ENCODE results near the gene ADRA2A. TPM values are rescaled to one million over a fixed set of nuclear protein-coding genes. Genes with fewer than 3 reads are reported as not detected.

The ADRA2A gene
- total RNA-seq, 1 experiment from 2014 or later, result not detected

- no peak for DNase-seq (ENCODE audit: low spot score)
Observed at GRCh38 chr10:111083222-111084095, 6.6 kb downstream of the ADRA2A start.

GRCh38 chr10:111084366-111085255 lies 7.8 kb downstream of the ADRA2A start:
- DNase-seq (ENCODE audit: low spot score), result no peak

GRCh38 chr10:111085690-111086353 lies 9.0 kb downstream of the ADRA2A start:
- no peak for DNase-seq (ENCODE audit: low spot score)

DNA sequence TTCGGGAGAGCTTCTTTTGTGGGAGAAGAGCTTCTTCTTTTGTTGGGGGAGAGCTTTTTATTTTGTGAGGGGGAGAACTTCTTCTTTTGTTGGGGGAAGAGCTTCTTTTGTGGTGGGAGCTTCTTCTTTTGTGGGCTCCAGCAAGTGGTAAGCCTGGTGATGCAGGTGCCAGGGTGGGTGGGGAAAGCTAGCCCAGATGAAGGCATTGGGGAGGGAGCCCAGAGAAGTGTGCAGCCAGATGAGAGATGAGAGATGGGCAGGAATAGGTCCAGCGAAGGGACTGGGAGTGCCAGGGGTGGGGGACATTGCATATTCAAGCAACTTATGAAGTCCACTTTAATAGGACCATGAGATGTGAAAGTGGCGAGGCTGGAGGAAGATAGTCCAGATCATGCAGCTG lies 9.7 kb downstream of the ADRA2A start:
- DNase-seq (ENCODE audit: low spot score), result no peak

DNA sequence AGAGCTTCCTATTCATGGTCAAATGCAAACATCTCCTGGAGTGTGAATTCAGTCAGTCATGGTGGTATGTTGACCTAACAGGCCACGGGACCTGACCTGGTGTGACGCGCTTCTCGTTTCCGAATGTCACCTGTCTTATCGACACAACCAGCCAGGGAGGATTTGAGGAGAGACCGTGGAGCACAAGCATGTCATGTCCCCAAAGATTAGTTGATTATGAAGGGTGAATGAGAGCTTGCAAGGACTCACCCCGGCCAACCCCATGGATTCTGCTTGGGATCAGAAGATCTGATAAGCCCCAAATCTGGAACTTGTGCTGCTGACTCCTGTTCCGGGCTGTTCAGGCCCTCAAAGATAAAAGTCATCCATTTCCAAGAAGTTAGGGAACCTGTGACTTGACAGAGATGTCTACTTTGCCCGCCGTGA lies 10.5 kb downstream of the ADRA2A start:
- DNase-seq (ENCODE audit: low spot score), result no peak

DNA sequence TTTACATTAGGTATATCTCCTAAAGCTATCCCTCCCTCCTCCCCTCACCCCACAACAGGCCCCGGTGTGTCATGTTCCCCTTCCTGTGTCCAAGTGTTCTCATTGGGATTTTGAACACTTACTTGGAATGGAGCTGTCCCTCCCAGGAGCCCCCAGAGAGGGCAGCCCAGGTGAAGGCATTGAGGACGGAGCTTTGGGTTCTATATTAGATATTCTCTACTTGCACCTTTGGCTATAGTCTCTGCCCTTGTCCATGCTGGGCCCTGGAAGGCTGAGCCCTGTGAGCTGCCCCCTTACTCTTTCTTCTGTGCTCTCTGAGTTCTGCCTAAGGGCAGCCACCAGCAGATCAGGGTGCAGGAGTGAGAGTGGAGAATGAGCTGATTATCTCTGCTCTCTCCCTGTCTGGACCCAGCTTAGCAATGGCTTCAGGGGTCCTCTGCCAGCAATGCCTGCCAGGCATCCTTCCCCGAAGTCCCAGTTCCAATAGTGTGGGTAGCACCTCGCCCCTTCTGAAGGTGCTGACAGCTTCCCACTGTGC lies 11.2 kb downstream of the ADRA2A start:
- no peak for DNase-seq (ENCODE audit: low spot score)

DNA sequence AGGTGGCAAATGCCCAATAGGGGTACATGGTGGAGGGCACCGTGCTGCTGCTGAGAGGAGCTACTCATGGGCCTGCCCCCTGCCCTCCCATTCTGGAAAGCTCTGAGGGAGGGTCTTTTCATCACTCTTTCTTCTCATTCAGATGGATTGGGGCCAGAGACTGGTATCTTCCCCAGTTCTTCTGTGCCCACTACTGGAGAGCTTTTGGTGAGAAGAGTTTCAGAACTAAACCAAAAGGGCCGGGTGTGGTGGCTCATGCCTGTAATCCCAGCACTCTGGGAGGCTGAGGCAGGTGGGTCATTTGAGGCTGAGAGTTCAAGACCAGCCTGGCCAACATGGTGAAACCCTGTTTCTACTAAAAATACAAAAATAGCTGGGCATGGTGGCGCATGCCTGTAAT lies 12.5 kb downstream of the ADRA2A start:
- DNase-seq (ENCODE audit: low spot score), result no peak

GRCh38 chr10:111091833-111092232 lies 15.0 kb downstream of the ADRA2A start:
- DNase-seq (ENCODE audit: low spot score), result no peak

GRCh38 chr10:111093741-111094380 lies 17.0 kb downstream of the ADRA2A start:
- DNase-seq (ENCODE audit: low spot score), result peak; percentile 30

- no peak for DNase-seq (ENCODE audit: low spot score)
Observed at GRCh38 chr10:111098679-111099437, 22.0 kb downstream of the ADRA2A start.

DNA sequence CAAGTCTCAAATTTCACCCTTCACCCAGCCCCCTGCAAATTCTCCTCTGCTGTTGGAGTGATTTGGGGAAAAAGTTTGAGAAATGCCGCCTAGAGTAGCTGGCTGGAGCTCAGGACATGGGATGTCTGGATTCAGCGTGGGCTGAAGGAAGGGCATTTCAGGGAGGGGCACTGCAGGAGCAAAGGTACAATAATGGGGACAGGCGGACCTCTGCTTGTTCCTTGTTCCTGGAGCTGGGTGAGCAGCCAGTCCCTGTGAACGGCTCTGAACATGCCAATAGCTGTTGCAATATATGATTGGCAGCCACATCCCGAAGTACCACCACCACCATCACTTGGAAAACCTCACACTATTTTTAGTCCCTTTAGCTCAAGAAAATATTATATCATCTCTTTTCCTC lies 23.4 kb downstream of the ADRA2A start:
- no peak for DNase-seq (ENCODE audit: low spot score)

- no peak for DNase-seq (ENCODE audit: low spot score)
Observed at GRCh38 chr10:111101796-111102195, 25.0 kb downstream of the ADRA2A start.

GRCh38 chr10:111102359-111102837 lies 25.6 kb downstream of the ADRA2A start:
- no peak for DNase-seq (ENCODE audit: low spot score)

GRCh38 chr10:111103196-111103840 lies 26.5 kb downstream of the ADRA2A start:
- DNase-seq (ENCODE audit: low spot score), result no peak

DNA sequence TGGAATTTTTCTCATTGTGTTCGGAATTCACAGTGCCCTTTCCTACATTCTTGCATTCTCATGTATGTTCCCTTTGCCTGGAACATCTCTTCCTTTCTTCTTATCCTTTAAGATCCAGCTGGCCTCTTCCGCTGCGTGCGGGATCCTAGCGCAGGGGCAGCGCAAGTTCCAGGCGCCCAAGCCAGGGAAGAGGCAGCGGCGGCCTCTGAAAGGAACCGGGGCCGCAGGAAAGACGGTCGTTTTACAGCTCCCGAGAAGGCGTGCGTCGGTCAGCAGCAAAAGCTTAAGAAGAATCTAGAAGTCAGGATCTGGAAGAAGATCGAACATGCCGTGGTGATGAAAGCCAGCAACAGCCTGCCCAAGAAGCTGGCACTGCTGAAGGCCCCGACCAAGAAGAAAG lies 28.0 kb downstream of the ADRA2A start:
- no peak for DNase-seq (ENCODE audit: low spot score)

GRCh38 chr10:111106081-111106480 lies 29.3 kb downstream of the ADRA2A start:
- DNase-seq (ENCODE audit: low spot score), result no peak

GRCh38 chr10:111107023-111107422 lies 30.2 kb downstream of the ADRA2A start:
- no peak for DNase-seq (ENCODE audit: low spot score)

DNA sequence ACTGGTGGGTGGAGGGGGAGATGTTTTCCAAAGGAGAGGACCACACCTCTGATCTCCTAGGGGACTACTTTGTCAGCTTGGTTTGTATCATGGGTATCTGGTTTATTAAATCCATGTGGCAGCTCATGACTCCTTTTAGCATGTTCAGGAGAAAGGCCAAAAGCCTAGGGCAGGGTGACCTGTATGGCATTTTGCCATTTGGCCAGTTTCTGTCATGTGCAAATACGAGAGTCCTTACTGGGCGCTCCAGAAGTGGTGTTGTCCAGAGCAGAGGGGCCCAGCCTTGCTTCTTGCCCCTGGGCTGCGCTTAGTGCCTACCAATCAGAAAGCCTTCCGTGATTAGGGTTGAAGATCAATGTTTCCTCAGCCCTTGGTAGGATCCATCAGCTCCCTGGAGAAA lies 31.0 kb downstream of the ADRA2A start:
- DNase-seq (ENCODE audit: low spot score), result no peak

DNA sequence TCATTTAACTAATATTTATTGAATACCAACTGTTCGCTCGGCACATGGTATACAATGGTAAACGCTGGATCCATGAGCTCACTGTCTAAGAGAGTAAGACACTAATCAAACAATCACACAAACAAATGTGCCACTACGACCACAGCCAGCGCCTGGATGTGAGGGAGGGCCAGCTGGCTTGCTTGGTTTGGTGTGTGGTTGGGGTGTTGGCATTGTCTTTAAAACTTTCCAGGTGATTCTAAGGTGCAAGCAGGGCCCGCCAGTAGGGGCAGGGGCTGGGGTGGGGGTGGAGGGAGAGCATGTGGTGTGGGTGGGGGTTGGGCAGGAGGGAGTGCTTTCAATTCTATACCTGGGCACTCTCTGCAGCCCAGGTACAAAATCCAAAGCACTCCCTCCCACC lies 31.6 kb downstream of the ADRA2A start:
- no peak for DNase-seq (ENCODE audit: low spot score)

Measured in H4 (cell line).